Ovary (tissue), 9 donors: ENCODE measurements around the gene AURKB. TPM values are rescaled to one million over a fixed set of nuclear protein-coding genes. Genes with fewer than 3 reads are reported as not detected.
A peak's percentile ranks its signal among the peaks of the same experiment; 100 is the strongest.

Experiments
- DNase-seq, 5 donors: peaks; one replicate each; pipeline ENCODE4 v3.0.0-alpha.2; 2019 to 2020
- H3K27ac ChIP-seq, 2 donors: fragments of 200-600 bp; one replicate each; pipeline versions ENCODE4 v1.5.1 to v1.8.0; 2019 to 2022
- H3K27me3 ChIP-seq: fragments of 200-600 bp; one replicate; pipeline ENCODE4 v1.8.0; 2022
- H3K36me3 ChIP-seq: fragments of 200-600 bp; sonication (generic); one replicate; pipeline ENCODE4 v1.5.1; 2019
- H3K4me1 ChIP-seq: one replicate; pipeline ENCODE4 v1.8.1; 2013; ENCODE audit warnings: mild to moderate bottlenecking, moderate library complexity; ENCODE audit not compliant: insufficient read depth
- H3K4me3 ChIP-seq: fragments of 200-600 bp; sonication (generic); one replicate; pipeline ENCODE4 v1.5.1; 2017
- H3K9me3 ChIP-seq, 2 donors: fragments of 200-600 bp in 1 of 2; sonication (generic) in 1 of 2; one replicate each; pipeline versions ENCODE4 v1.5.1 to v1.8.1; 2013 to 2019; ENCODE audit warnings: mild to moderate bottlenecking in 1 of 2, moderate library complexity in 1 of 2
- EP300 ChIP-seq: sonication (generic); formaldehyde crosslinking; IDR thresholded peaks from one replicate; pipeline ENCODE4 v1.6.1; 2017; ENCODE audit warnings: antibody characterized with exemption
- POLR2A ChIP-seq: fragments of 450-650 bp; IDR thresholded peaks from one replicate; pipeline ENCODE4 v1.6.1; 2017; ENCODE audit warnings: antibody characterized with exemption, mild to moderate bottlenecking, moderate library complexity
- WGBS, 3 donors: extraction: QIAGEN DNeasy Blood & Tissue Kit in 1 of 3; methylation state at CpG; one replicate each; pipeline versions ENCODE4 v1.1.5 to v1.1.7; 2013 to 2017; 5-methylcytosine and 5-hydroxymethylcytosine counted together
- intact Hi-C, 4 donors: fragments of 100-400 bp; cut with DNase I; formaldehyde crosslinking; loops; one replicate each; pipeline versions ENCODE4 v1.11.0 to v1.15.1; 2022 to 2023
- polyA plus RNA-seq, 2 donors: library from polyadenylated mRNA; stranded (reverse); fragments of 200-250 nt in 1 of 2; fragments of 350-450 nt in 1 of 2; fragmentation: Illumina TruSeq in 1 of 2; extraction: RNeasy Lipid Tissue Mini Kit (QIAGEN cat#74804) in 1 of 2; gene quantifications; one replicate each; pipeline ENCODE4 v1.2.3, GENCODE V29; 2013 to 2014
- total RNA-seq, 7 donors: library from RNA; depleted of rRNA in 2 of 7; stranded (reverse); fragments of >200 nt in 2 of 7; fragmentation: NEBNext Ultra II Directional in 3 of 7; extraction: Animal tissue kit (Norgen Biotek cat#: 25700) in 3 of 7; gene quantifications; one replicate each; pipeline versions ENCODE4 v1.1.0 to v1.2.4, GENCODE V29; 2016 to 2023
- TF ChIP-seq, protein P1 (sequence below), 3 donors: fragments of 450-650 bp in 2 of 3; fragments of 200-600 bp in 1 of 3; IDR thresholded peaks; one replicate each; pipeline versions ENCODE4 v1.5.1 to v1.8.0; 2016 to 2022; ENCODE audit warnings: antibody characterized with exemption in 3 of 3, mild to moderate bottlenecking in 1 of 3
- donor health status: DM: no; HTN: no; CAD: no; lungs with moderate emphysema.
- donor health status: DM: no; HTN: no; CAD: no.
- donor health status: Bipolar disorder and iron deficiency.
- donor health status: DM: yes; HTN: yes; CAD: no.
- donor health status: DM: no; HTN: no; CAD: no.
- donor health status: DM: yes; HTN: yes; CAD: no.

AURKB gene
- total and polyA plus RNA-seq, 9 donors, result 0.68 to 1.7 (median 1.1) TPM; not detected in 3

GRCh38 chr17:8248751-8249607 is 38.6 kb upstream of the AURKB start, which contains the start of gene PFAS:
Gene PFAS, plus strand, starts transcription at chr17:8249289. Its CDS starts 4,649 bp downstream, at chr17:8253938.
- 0 to 1% (median 0%) methylated on average over 50 to 58 of the region's 58 CpGs for WGBS, 3 donors
- TF ChIP-seq EP300, result peak; percentile 66
- TF ChIP-seq POLR2A, result peak; percentile 61
- TF ChIP-seq, protein P1, sequence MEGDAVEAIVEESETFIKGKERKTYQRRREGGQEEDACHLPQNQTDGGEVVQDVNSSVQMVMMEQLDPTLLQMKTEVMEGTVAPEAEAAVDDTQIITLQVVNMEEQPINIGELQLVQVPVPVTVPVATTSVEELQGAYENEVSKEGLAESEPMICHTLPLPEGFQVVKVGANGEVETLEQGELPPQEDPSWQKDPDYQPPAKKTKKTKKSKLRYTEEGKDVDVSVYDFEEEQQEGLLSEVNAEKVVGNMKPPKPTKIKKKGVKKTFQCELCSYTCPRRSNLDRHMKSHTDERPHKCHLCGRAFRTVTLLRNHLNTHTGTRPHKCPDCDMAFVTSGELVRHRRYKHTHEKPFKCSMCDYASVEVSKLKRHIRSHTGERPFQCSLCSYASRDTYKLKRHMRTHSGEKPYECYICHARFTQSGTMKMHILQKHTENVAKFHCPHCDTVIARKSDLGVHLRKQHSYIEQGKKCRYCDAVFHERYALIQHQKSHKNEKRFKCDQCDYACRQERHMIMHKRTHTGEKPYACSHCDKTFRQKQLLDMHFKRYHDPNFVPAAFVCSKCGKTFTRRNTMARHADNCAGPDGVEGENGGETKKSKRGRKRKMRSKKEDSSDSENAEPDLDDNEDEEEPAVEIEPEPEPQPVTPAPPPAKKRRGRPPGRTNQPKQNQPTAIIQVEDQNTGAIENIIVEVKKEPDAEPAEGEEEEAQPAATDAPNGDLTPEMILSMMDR (IDR thresholded peaks at IDR 0.05), result peak in 1 of 3 donors; percentile 14
- intact Hi-C loops, result loop anchor here in 2 of 4 donors (2.0 to 10.0 kb wide), 2 partner anchors 26 to 46 kb away; partner anchors contain the start of gene SLC25A35 (in 1 of the 2)

DNA sequence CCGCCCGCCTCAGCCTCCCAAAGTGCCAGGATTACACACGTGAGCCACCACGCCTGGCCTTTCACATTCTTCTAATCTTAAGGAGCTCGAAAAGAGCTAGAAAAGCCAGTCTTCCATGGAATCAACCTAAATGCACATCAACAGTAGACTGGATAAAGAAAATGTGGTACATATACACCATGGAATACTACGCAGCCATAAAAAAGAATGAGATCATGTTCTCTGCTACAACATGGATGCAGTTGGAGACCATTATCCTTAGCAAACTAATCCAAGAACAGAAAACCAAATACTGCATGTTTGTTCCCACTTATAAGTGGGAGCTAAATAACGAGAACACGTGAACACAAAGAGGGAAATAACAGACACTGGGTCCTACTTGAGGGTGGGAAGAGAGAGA is 34.4 kb upstream of the AURKB start:
- Histone ChIP-seq H3K36me3 (no peaks in the 10 kb centered on the region), H3K4me1 (peaks cover 2% of the 10 kb centered on the region), H3K27ac (no peak overlapping the region), H3K4me3 (no peak overlapping the region), H3K9me3 (no peaks in the 10 kb centered on the region), H3K27me3 (no peaks in the 10 kb centered on the region)
- DNase-seq, result no peak
- 96 to 98% (median 96%) methylated on average over 8 of the region's 8 CpGs for WGBS, 3 donors
- intact Hi-C loops, result loop anchor here in 1 of 4 donors (10.0 kb wide), 1 partner anchor 50 kb away; the partner anchor contains the start of gene SLC25A35
- no peak for TF ChIP-seq EP300
- TF ChIP-seq POLR2A, result no peak
- TF ChIP-seq, protein P1 (IDR thresholded peaks at IDR 0.05), result no peak

More at GRCh38 chr17:8248751-8249607, 38.6 kb upstream of the AURKB start, which contains the start of gene PFAS:
- peak within 1 kb of the TSS; percentile 92 to 94 for H3K27ac ChIP-seq
- peak within 1 kb of the TSS; percentile 68 for H3K4me3 ChIP-seq
- no peaks in the 10 kb centered on the region for H3K36me3 ChIP-seq
- H3K4me1 ChIP-seq, result peaks cover 2% of the 10 kb centered on the region
- H3K27me3 ChIP-seq, result no peaks in the 10 kb centered on the region
- peak; percentile 94 to 98 (median 96) for DNase-seq
- no peaks in the 10 kb centered on the region for H3K9me3 ChIP-seq

DNA sequence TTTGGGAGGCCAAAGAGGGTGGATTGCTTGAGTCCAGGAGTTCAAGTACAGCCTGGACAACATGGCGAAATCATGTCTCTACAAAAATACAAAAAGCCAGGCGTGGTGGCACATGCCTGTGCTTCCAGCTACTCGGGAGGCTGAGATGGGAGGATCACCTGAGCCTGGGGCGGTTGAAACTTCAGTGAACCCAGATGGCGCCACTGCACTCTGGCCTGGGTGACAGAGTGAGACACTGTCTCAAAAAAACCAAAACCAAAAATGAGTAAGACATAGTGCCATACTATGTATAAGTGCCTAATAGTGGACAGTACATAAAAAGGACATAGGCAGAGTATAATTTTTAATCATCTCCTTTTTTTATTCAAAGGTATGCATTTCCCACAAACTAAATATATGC is 33.5 kb upstream of the AURKB start:
- TF ChIP-seq, protein P1 (IDR thresholded peaks at IDR 0.05), result no peak
- TF ChIP-seq EP300, result no peak
- TF ChIP-seq POLR2A, result no peak
- Histone ChIP-seq H3K4me3 (no peak overlapping the region), H3K4me1 (peaks cover 2% of the 10 kb centered on the region), H3K27me3 (no peaks in the 10 kb centered on the region), H3K36me3 (no peaks in the 10 kb centered on the region), H3K27ac (no peak overlapping the region), H3K9me3 (no peaks in the 10 kb centered on the region)
- DNase-seq, result no peak
- intact Hi-C loops, result loop anchor here in 1 of 4 donors (10.0 kb wide), 1 partner anchor 51 kb away; the partner anchor contains the start of gene SLC25A35
- 91 to 95% (median 94%) methylated on average over 5 of the region's 5 CpGs for WGBS, 3 donors

GRCh38 chr17:8237886-8238285 is 27.5 kb upstream of the AURKB start:
- intact Hi-C loops, result no loop called here
- H3K9me3 ChIP-seq, result no peaks in the 10 kb centered on the region
- no peak overlapping the region for H3K27ac ChIP-seq
- 87 to 92% (median 90%) methylated on average over 4 of the region's 4 CpGs for WGBS, 3 donors
- H3K36me3 ChIP-seq, result no peaks in the 10 kb centered on the region
- TF ChIP-seq EP300 (no peak), POLR2A (no peak)
- TF ChIP-seq, protein P1 (IDR thresholded peaks at IDR 0.05), result no peak
- H3K27me3 ChIP-seq, result no peaks in the 10 kb centered on the region
- no peak overlapping the region for H3K4me3 ChIP-seq
- H3K4me1 ChIP-seq, result no peaks in the 10 kb centered on the region
- DNase-seq, result no peak
